Keratinocyte (primary cell): ENCODE results near the gene FUCA1.

Source experiments
- EZH2 ChIP-seq: IDR thresholded peaks from one replicate; pipeline ENCODE4 v1.6.1; 2012; ENCODE audit warnings: inconsistent platforms, mild to moderate bottlenecking, low read length, moderate library complexity
- TF ChIP-seq, protein P1 (sequence below), 3 experiments: IDR thresholded peaks in 1 of 3; conservative IDR thresholded peaks in 1 of 3; optimal IDR thresholded peaks in 1 of 3; 2 replicates in 2 of 3; 3 replicates in 1 of 3; pipeline versions ENCODE3 to v1.5.1; 2011; ENCODE audit warnings: low read length in 3 of 3, mild to moderate bottlenecking in 3 of 3, moderate library complexity in 2 of 3, control low read depth in 1 of 3, inconsistent platforms in 1 of 3; ENCODE audit not compliant: insufficient read depth in 2 of 3; ENCODE audit errors: extremely low read depth in 1 of 3

DNA sequence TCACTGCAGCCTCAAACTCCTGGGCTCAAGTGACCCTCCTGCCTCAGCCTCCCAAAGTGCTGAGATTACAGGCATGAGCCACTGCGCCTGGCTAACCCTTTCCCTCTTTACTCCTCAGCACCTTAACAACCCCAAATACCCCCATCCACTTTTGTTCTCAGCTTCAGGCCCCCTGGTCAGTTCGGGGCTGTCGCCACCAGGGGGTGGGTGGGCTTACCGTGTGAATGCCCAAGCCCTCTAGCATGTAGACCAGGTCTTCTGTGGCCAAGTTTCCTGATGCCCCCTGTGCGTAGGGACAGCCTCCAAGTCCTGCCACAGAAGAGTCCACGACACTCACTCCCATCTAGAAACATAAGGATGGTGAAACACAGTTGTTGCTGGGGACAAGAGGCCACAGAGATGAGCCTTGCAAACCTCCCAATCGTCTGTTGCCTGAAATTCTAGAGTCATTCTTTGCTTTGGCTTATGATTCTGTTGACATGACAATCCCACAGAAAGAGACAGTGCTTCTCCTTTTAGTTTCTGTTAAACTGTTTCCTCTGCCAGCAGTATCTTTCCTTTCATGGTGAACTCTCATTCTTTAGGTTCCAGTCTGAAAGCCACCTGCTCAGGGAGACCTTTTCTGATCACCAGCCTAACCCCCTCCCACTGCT, 63.8 kb downstream of the FUCA1 start:
- no peak for TF ChIP-seq EZH2
- TF ChIP-seq, protein P1, sequence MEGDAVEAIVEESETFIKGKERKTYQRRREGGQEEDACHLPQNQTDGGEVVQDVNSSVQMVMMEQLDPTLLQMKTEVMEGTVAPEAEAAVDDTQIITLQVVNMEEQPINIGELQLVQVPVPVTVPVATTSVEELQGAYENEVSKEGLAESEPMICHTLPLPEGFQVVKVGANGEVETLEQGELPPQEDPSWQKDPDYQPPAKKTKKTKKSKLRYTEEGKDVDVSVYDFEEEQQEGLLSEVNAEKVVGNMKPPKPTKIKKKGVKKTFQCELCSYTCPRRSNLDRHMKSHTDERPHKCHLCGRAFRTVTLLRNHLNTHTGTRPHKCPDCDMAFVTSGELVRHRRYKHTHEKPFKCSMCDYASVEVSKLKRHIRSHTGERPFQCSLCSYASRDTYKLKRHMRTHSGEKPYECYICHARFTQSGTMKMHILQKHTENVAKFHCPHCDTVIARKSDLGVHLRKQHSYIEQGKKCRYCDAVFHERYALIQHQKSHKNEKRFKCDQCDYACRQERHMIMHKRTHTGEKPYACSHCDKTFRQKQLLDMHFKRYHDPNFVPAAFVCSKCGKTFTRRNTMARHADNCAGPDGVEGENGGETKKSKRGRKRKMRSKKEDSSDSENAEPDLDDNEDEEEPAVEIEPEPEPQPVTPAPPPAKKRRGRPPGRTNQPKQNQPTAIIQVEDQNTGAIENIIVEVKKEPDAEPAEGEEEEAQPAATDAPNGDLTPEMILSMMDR (optimal IDR thresholded peaks at IDR 0.05 in 1 of 3, IDR thresholded peaks at IDR 0.05 in 1 of 3, conservative IDR thresholded peaks at IDR 0.05 in 1 of 3; ENCODE audit: extremely low read depth in 1 of 3, insufficient read depth in 2 of 3, low read length in 3 of 3): no peak
